T-helper 2 cell treated with Interferon-gamma antibody and Interleukin-4, amounts not matched to agents 100 ng/mL and 5 ng/mL, for 36 hours (primary cell): ENCODE data around the gene CEP20. TPM values are rescaled to one million over a fixed set of nuclear protein-coding genes. Genes with fewer than 3 reads are reported as not detected.
"Not testable (repeated sequence)": the region's sequence is repeated elsewhere in the genome, so short reads cannot be mapped to it uniquely, and the experiment has no call there.

Experiments
- intact Hi-C: fragments of 100-400 bp; cut with micrococcal nuclease; formaldehyde crosslinking; loops from one replicate; pipeline ENCODE4 v1.15.1; 2023
- total RNA-seq: library from RNA; stranded (reverse); gene quantifications from 2 replicates; pipeline ENCODE4 v1.2.3, GENCODE V29; 2022

CEP20 gene
- total RNA-seq, result 33.1 and 41.4 TPM in 2 replicates

- intact Hi-C loops, result loop anchor here (1.0 to 2.0 kb wide), 6 partner anchors 9 to 245 kb away; partner anchors contain the start of gene MARF1
These were observed at the start of gene CEP20 for GRCh38 chr16:15888072-15888976. CEP20 (minus strand) TSS chr16:15888603; CDS start chr16:15888585, 18 bp downstream.

GRCh38 chr16:15936809-15937208, 48.4 kb upstream of the CEP20 start:
- intact Hi-C loops, result not testable (repeated sequence)

- intact Hi-C loops, result no loop called here
These were observed 46.6 kb upstream of the CEP20 start for GRCh38 chr16:15934991-15935390.

GRCh38 chr16:15933781-15934180, 45.4 kb upstream of the CEP20 start:
- intact Hi-C loops, result no loop called here

GRCh38 chr16:15932939-15933338, 44.5 kb upstream of the CEP20 start:
- intact Hi-C loops, result no loop called here

- intact Hi-C loops, result no loop called here
These were observed 40.1 kb upstream of the CEP20 start for GRCh38 chr16:15928261-15929104.

GRCh38 chr16:15925631-15926030, 37.2 kb upstream of the CEP20 start:
- intact Hi-C loops, result no loop called here

GRCh38 chr16:15924996-15925395, 36.6 kb upstream of the CEP20 start:
- intact Hi-C loops, result no loop called here

GRCh38 chr16:15919331-15919730, 30.9 kb upstream of the CEP20 start:
- intact Hi-C loops, result no loop called here

- intact Hi-C loops, result not testable (repeated sequence)
These were observed 29.9 kb upstream of the CEP20 start for GRCh38 chr16:15918314-15918713.

- intact Hi-C loops, result no loop called here
These were observed 27.9 kb upstream of the CEP20 start for GRCh38 chr16:15916323-15916722.

- intact Hi-C loops, result no loop called here
These were observed 27.2 kb upstream of the CEP20 start for GRCh38 chr16:15915555-15916081.

GRCh38 chr16:15913046-15913698, 24.8 kb upstream of the CEP20 start:
- intact Hi-C loops, result no loop called here

GRCh38 chr16:15911198-15911597, 22.8 kb upstream of the CEP20 start:
- intact Hi-C loops, result no loop called here

GRCh38 chr16:15907863-15908478, 19.6 kb upstream of the CEP20 start:
- intact Hi-C loops, result no loop called here

- intact Hi-C loops, result no loop called here
These were observed 18.0 kb upstream of the CEP20 start for GRCh38 chr16:15906439-15906838.

- intact Hi-C loops, result no loop called here
These were observed 15.6 kb upstream of the CEP20 start for GRCh38 chr16:15903960-15904359.

GRCh38 chr16:15900901-15901500, 12.6 kb upstream of the CEP20 start:
- intact Hi-C loops, result no loop called here

GRCh38 chr16:15900357-15900756, 12.0 kb upstream of the CEP20 start:
- intact Hi-C loops, result no loop called here

- intact Hi-C loops, result no loop called here
These were observed 11.2 kb upstream of the CEP20 start for GRCh38 chr16:15899538-15900100.
